ENCODE results near the gene ZMYM2. TPM values are rescaled to one million over a fixed set of nuclear protein-coding genes. Genes with fewer than 3 reads are reported as not detected.

The ZMYM2 gene
- total RNA-seq, 1 donor from 2014 or later, result 303 TPM

- no peaks in the 10 kb centered on the region for H3K27me3 Mint-ChIP-seq (ENCODE audit: insufficient read depth, low read depth)
- no peak overlapping the region for H3K4me3 Mint-ChIP-seq
- H3F3A ChIP-seq (ENCODE audit: low read depth), result peaks cover 18% of the 10 kb centered on the region
- no peak overlapping the region for H3K9ac ChIP-seq
- TF ChIP-seq EZH2 (IDR thresholded peaks at IDR 0.05), result no peak
- no peak for TF ChIP-seq CTCF (IDR thresholded peaks at IDR 0.05)
- no peak for TF ChIP-seq EZH2phosphoT487 (IDR thresholded peaks at IDR 0.05)
- no peaks in the 10 kb centered on the region for H3K27me3 ChIP-seq
- H3K27ac Mint-ChIP-seq, result no peak overlapping the region
- H3K9me3 Mint-ChIP-seq, result no peaks in the 10 kb centered on the region
- no peak overlapping the region for H3K27ac ChIP-seq
- H3K36me3 Mint-ChIP-seq, result peaks cover 37% of the 10 kb centered on the region
- H3K9me3 ChIP-seq (ENCODE audit: low read depth), result no peaks in the 10 kb centered on the region
- no peaks in the 10 kb centered on the region for H4K20me1 ChIP-seq (ENCODE audit: low read depth)
- H3K79me2 ChIP-seq (ENCODE audit: low read depth), result peaks cover 18% of the 10 kb centered on the region
- H3K4me1 Mint-ChIP-seq, result no peaks in the 10 kb centered on the region
- H3K4me1 ChIP-seq, result no peaks in the 10 kb centered on the region
- no peak overlapping the region for H2AFZ ChIP-seq (replicated peaks)
- H3K4me2 ChIP-seq, result no peak overlapping the region
- DNase-seq (ENCODE audit: low spot score), result no peak
- H3K4me3 ChIP-seq, result no peak overlapping the region
- peaks cover 35% of the 10 kb centered on the region for H3K36me3 ChIP-seq
These were observed 115.2 kb downstream of the ZMYM2 start for GRCh38 chr13:20073775-20074174.

- Mint-ChIP-seq H3K27ac (no peak overlapping the region), H3K36me3 (peaks cover 32% of the 10 kb centered on the region), H3K9me3 (no peaks in the 10 kb centered on the region), H3K4me1 (no peaks in the 10 kb centered on the region), H3K4me3 (no peak overlapping the region), H3K27me3 (ENCODE audit: insufficient read depth, low read depth) (no peaks in the 10 kb centered on the region)
- no peaks in the 10 kb centered on the region for H3K9me3 ChIP-seq (ENCODE audit: low read depth)
- H2AFZ ChIP-seq (replicated peaks), result no peak overlapping the region
- peaks cover 11% of the 10 kb centered on the region for H3K79me2 ChIP-seq (ENCODE audit: low read depth)
- H3K4me2 ChIP-seq, result no peak overlapping the region
- H3K36me3 ChIP-seq, result peaks cover 32% of the 10 kb centered on the region
- TF ChIP-seq EZH2phosphoT487 (IDR thresholded peaks at IDR 0.05) (no peak), CTCF (IDR thresholded peaks at IDR 0.05) (no peak), EZH2 (IDR thresholded peaks at IDR 0.05) (no peak)
- H3F3A ChIP-seq (ENCODE audit: low read depth), result peaks cover 28% of the 10 kb centered on the region
- H3K27ac ChIP-seq, result no peak overlapping the region
- H3K27me3 ChIP-seq, result no peaks in the 10 kb centered on the region
- H4K20me1 ChIP-seq (ENCODE audit: low read depth), result peaks cover 8% of the 10 kb centered on the region
- H3K9ac ChIP-seq, result no peak overlapping the region
- no peak overlapping the region for H3K4me3 ChIP-seq
- no peaks in the 10 kb centered on the region for H3K4me1 ChIP-seq
- no peak for DNase-seq (ENCODE audit: low spot score)
These were observed 116.4 kb downstream of the ZMYM2 start for GRCh38 chr13:20074966-20075365.

DNA sequence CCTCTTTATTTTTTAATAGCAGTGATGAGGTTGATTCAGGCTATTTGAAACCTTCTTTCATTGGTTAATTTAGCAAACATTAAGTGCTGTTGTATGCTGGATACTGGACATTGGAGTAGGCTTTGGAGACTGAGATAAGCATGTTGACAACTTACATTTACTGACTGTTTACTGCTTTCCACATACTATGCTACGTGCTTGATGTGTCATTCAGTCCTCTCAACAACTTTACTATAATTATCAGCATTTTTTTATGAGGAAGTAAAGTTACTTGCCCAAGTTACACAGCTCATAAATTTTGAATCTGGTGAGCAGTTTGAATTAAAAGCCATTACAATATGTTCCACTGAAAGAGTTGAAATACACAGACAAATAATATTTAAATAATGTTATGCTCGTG lies 118.6 kb downstream of the ZMYM2 start:
- Mint-ChIP-seq H3K4me3 (no peak overlapping the region), H3K9me3 (no peaks in the 10 kb centered on the region), H3K27me3 (ENCODE audit: insufficient read depth, low read depth) (no peaks in the 10 kb centered on the region), H3K4me1 (no peaks in the 10 kb centered on the region), H3K36me3 (peaks cover 26% of the 10 kb centered on the region), H3K27ac (no peak overlapping the region)
- Histone ChIP-seq H3K27ac (no peak overlapping the region), H3K9ac (no peak overlapping the region), H3F3A (ENCODE audit: low read depth) (peaks cover 34% of the 10 kb centered on the region), H3K79me2 (ENCODE audit: low read depth) (peaks cover 11% of the 10 kb centered on the region), H2AFZ (replicated peaks) (no peak overlapping the region), H3K4me2 (no peak overlapping the region), H3K9me3 (ENCODE audit: low read depth) (no peaks in the 10 kb centered on the region), H3K36me3 (peaks cover 43% of the 10 kb centered on the region), H4K20me1 (ENCODE audit: low read depth) (peaks cover 9% of the 10 kb centered on the region), H3K4me3 (no peak overlapping the region), H3K4me1 (no peaks in the 10 kb centered on the region), H3K27me3 (no peaks in the 10 kb centered on the region)
- TF ChIP-seq CTCF (IDR thresholded peaks at IDR 0.05) (no peak), EZH2phosphoT487 (IDR thresholded peaks at IDR 0.05) (no peak), EZH2 (IDR thresholded peaks at IDR 0.05) (no peak)
- DNase-seq (ENCODE audit: low spot score), result no peak
